Right lobe of liver (tissue), 6 donors: Measurements from ENCODE around the gene UACA. TPM values are rescaled to one million over a fixed set of nuclear protein-coding genes. Genes with fewer than 3 reads are reported as not detected.

Source experiments
- ATAC-seq, 4 donors: fragments of 200-7000 bp; cut with Tn5 transposase; one replicate each; pipeline ENCODE4 v1.9.1; 2020; ENCODE audit warnings: mild to moderate bottlenecking in 4 of 4, moderate library complexity in 4 of 4
- DNase-seq, 3 donors: peaks; one replicate each; pipeline ENCODE4 v3.0.0-alpha.2; 2020
- H3K27ac ChIP-seq, 3 donors: fragments of 200-600 bp; one replicate each; pipeline ENCODE4 v1.8.0; 2022
- H3K27me3 ChIP-seq, 2 donors: fragments of 200-600 bp; one replicate each; pipeline ENCODE4 v1.8.0; 2022
- H3K36me3 ChIP-seq, 4 donors: fragments of 200-600 bp; sonication (generic) in 1 of 4; one replicate each; pipeline versions ENCODE4 v1.5.1 to v1.8.0; 2017 to 2022; ENCODE audit warnings: control low read depth in 1 of 4
- H3K4me1 ChIP-seq, 4 donors: fragments of 200-600 bp; sonication (generic) in 1 of 4; one replicate each; pipeline versions ENCODE4 v1.5.1 to v1.8.0; 2017 to 2022; ENCODE audit warnings: control low read depth in 1 of 4
- H3K4me3 ChIP-seq, 3 donors: fragments of 200-600 bp; one replicate each; pipeline ENCODE4 v1.8.0; 2022
- H3K9me3 ChIP-seq, 4 donors: fragments of 200-600 bp; sonication (generic) in 1 of 4; one replicate each; pipeline versions ENCODE4 v1.5.1 to v1.8.0; 2017 to 2022; ENCODE audit warnings: control low read depth in 1 of 4
- CTCF ChIP-seq, 4 donors: fragments of 200-600 bp in 3 of 4; fragments of 450-650 bp in 1 of 4; IDR thresholded peaks; one replicate each; pipeline versions ENCODE4 v1.5.1 to v1.8.0; 2016 to 2022; ENCODE audit warnings: antibody characterized with exemption in 4 of 4, mild to moderate bottlenecking in 2 of 4
- POLR2A ChIP-seq: fragments of 450-650 bp; IDR thresholded peaks from one replicate; pipeline ENCODE4 v1.6.1; 2017; ENCODE audit warnings: antibody characterized with exemption, mild to moderate bottlenecking
- WGBS: methylation state at CpG from one replicate; pipeline ENCODE4 v1.1.6; 2018; ENCODE audit warnings: low coverage, low lambda C conversion rate; ENCODE audit not compliant: insufficient coverage; ENCODE audit errors: missing lambda C conversion rate; 5-methylcytosine and 5-hydroxymethylcytosine counted together
- intact Hi-C, 2 donors: fragments of 100-400 bp; cut with DNase I; formaldehyde crosslinking; loops; one replicate each; pipeline versions ENCODE4 v1.11.2 to v1.14.1; 2022
- total RNA-seq, 6 experiments: library from RNA; depleted of rRNA in 2 of 6; stranded (reverse); fragments of >200 nt in 2 of 6; fragmentation: NEBNext Ultra II Directional in 3 of 6; extraction: Animal tissue kit (Norgen Biotek cat#: 25700) in 3 of 6; gene quantifications; one replicate each; pipeline versions ENCODE4 v1.1.0 to v1.2.4, GENCODE V29; 2016 to 2023
- donor health status: DM: no; HTN: yes; CAD: no.
- donor health status: DM: no; HTN: no; CAD: no.
- donor health status: DM: no; HTN: no; CAD: no.
- donor health status: DM: no; HTN: yes; CAD: no.
- donor health status: DM: no; HTN: yes; CAD: no.

UACA gene
- total RNA-seq, 6 experiments from 2014 or later, result 10.1 to 22.3 (median 14.4) TPM

GRCh38 chr15:70628549-70628896 is 134.8 kb downstream of the UACA start:
- H3K27ac ChIP-seq, result no peak overlapping the region
- no peaks in the 10 kb centered on the region for H3K27me3 ChIP-seq
- H3K9me3 ChIP-seq, result no peaks in the 10 kb centered on the region
- no peaks in the 10 kb centered on the region for H3K36me3 ChIP-seq
- WGBS, result 75% methylated on average over 4 of the region's 8 CpGs
- TF ChIP-seq POLR2A, result no peak
- no peak for TF ChIP-seq CTCF (IDR thresholded peaks at IDR 0.05)
- H3K4me3 ChIP-seq, result no peak overlapping the region
- ATAC-seq, result no peak
- H3K4me1 ChIP-seq, result no peaks in the 10 kb centered on the region
- DNase-seq, result no peak
- intact Hi-C loops, result no loop called here

- Histone ChIP-seq H3K27ac (no peak overlapping the region), H3K4me3 (no peak overlapping the region), H3K36me3 (no peaks in the 10 kb centered on the region), H3K27me3 (no peaks in the 10 kb centered on the region), H3K9me3 (no peaks in the 10 kb centered on the region), H3K4me1 (no peaks in the 10 kb centered on the region)
- TF ChIP-seq POLR2A (no peak), CTCF (IDR thresholded peaks at IDR 0.05) (no peak)
- 53% methylated on average over 12 of the region's 15 CpGs for WGBS
- DNase-seq, result no peak
- intact Hi-C loops, result no loop called here
- no peak for ATAC-seq
These were observed 135.4 kb downstream of the UACA start for GRCh38 chr15:70627734-70628548.

- Histone ChIP-seq H3K27ac (no peak overlapping the region), H3K27me3 (no peaks in the 10 kb centered on the region), H3K36me3 (no peaks in the 10 kb centered on the region), H3K4me1 (no peaks in the 10 kb centered on the region), H3K4me3 (no peak overlapping the region), H3K9me3 (no peaks in the 10 kb centered on the region)
- 76% methylated on average over 3 of the region's 7 CpGs for WGBS
- DNase-seq (no peak), ATAC-seq (no peak)
- TF ChIP-seq POLR2A (no peak), CTCF (IDR thresholded peaks at IDR 0.05) (no peak)
- intact Hi-C loops, result no loop called here
These were observed 136.0 kb downstream of the UACA start for GRCh38 chr15:70627322-70627721.

GRCh38 chr15:70625438-70625837 is 137.9 kb downstream of the UACA start:
- H3K27ac ChIP-seq, result no peak overlapping the region
- ATAC-seq (no peak), DNase-seq (no peak)
- H3K27me3 ChIP-seq, result no peaks in the 10 kb centered on the region
- H3K9me3 ChIP-seq, result no peaks in the 10 kb centered on the region
- H3K36me3 ChIP-seq, result no peaks in the 10 kb centered on the region
- TF ChIP-seq POLR2A (no peak), CTCF (IDR thresholded peaks at IDR 0.05) (no peak)
- H3K4me1 ChIP-seq, result no peaks in the 10 kb centered on the region
- no peak overlapping the region for H3K4me3 ChIP-seq
- 40% methylated on average over 3 of the region's 3 CpGs for WGBS
- intact Hi-C loops, result no loop called here
